ENCODE measurements around the gene IGFN1. TPM values are rescaled to one million over a fixed set of nuclear protein-coding genes. Genes with fewer than 3 reads are reported as not detected.

IGFN1 gene
- 2.8 TPM for total RNA-seq
- not detected for polyA plus RNA-seq (ENCODE audit: insufficient read depth, low read depth, low replicate concordance)
- long read RNA-seq, donor 1, result 0 reads
- long read RNA-seq, donor 2, result 0 reads
- long read RNA-seq, donor 3, result 0 reads
- long read RNA-seq, donor 4, result 0 reads
- long read RNA-seq, donor 5, result 0 reads
- long read RNA-seq, donor 6, result 0 reads
- long read RNA-seq, donor 7, result 0 reads
- long read RNA-seq, donor 8, result 0 reads
- long read RNA-seq, donor 9, result 0 reads
- long read RNA-seq, donor 10, result 0 reads

DNA sequence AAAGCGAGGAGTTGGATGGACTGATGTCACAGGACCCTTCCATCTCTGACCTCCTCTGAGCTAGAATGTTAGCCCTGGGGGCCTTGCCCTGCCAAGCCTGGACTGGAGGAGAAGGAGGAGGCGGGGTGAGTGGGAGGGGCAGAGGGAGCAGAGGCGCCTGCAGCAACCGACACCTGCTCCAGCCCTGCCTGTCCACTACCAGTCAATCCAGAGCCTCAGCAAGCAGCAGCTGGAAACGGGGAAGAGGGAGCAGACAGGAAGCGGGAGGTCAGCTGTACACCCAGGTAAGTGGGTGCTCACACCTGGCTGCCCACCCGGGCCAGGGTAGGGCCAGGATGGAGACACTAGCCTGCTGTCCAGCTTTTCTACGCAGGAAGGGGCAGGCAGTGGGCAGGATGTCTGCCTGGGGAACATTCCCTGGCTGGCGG is at the start of gene IGFN1:
IGFN1 (plus strand) TSS at position 201 of the 428 bp plus-strand sequence. CDS start 2,470 bp downstream, outside the sequence.
- FAIRE-seq, result no peak

DNA sequence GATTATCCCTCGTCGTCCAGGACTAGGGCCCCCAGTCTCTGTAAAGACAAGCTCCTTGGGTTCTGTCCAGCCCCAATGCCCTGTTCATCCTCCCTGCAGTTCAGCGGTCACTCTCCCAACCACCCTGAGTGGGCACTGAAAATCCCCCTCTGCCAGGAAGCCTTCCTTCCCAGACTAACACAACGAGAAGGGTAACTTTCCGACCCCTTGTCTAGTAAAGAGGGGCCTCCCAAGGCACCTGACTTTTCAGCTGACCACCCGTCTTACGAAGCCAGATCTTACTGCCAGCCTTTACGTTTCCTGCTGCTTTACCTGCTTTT is 49.7 kb upstream of the IGFN1 start:
- H3K4me3 ChIP-seq (ENCODE audit: low read length in 3 of 3), result no peak overlapping the region
- H3K4me1 ChIP-seq (ENCODE audit: control insufficient read depth in 2 of 3, insufficient read depth in 2 of 3, low read depth in 1 of 3, low read length in 3 of 3), result no peaks in the 10 kb centered on the region
- no peaks in the 10 kb centered on the region for H3K27me3 ChIP-seq (ENCODE audit: control insufficient read depth, insufficient read depth, low read length)
- FAIRE-seq (no peak), DNase-seq (no peak)
- H3K27ac ChIP-seq (ENCODE audit: low read depth in 2 of 2, low read length in 2 of 2), result no peak overlapping the region
- H3K9ac ChIP-seq (ENCODE audit: low read length in 3 of 3), result no peak overlapping the region
- H3K36me3 ChIP-seq (ENCODE audit: control insufficient read depth in 2 of 3, insufficient read depth in 3 of 3, low read length in 3 of 3), result peaks cover 2 to 55% (median 34%) of the 10 kb centered on the region in 3 donors
- TF ChIP-seq, protein P1, sequence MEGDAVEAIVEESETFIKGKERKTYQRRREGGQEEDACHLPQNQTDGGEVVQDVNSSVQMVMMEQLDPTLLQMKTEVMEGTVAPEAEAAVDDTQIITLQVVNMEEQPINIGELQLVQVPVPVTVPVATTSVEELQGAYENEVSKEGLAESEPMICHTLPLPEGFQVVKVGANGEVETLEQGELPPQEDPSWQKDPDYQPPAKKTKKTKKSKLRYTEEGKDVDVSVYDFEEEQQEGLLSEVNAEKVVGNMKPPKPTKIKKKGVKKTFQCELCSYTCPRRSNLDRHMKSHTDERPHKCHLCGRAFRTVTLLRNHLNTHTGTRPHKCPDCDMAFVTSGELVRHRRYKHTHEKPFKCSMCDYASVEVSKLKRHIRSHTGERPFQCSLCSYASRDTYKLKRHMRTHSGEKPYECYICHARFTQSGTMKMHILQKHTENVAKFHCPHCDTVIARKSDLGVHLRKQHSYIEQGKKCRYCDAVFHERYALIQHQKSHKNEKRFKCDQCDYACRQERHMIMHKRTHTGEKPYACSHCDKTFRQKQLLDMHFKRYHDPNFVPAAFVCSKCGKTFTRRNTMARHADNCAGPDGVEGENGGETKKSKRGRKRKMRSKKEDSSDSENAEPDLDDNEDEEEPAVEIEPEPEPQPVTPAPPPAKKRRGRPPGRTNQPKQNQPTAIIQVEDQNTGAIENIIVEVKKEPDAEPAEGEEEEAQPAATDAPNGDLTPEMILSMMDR (IDR thresholded peaks at IDR 0.05; ENCODE audit: borderline replicate concordance, extremely low read depth, insufficient read depth), result no peak
- no peaks in the 10 kb centered on the region for H3K9me3 ChIP-seq (ENCODE audit: control insufficient read depth in 2 of 3, insufficient read depth in 1 of 3, low read length in 3 of 3)
- intact Hi-C loops (cut with DNase I), result no loop called here

More for the DNA sequence above, at the start of gene IGFN1:
- Histone ChIP-seq H3K27me3 (ENCODE audit: control insufficient read depth, insufficient read depth, low read length) (no peaks in the 10 kb centered on the region), H3K4me1 (ENCODE audit: control insufficient read depth in 2 of 3, insufficient read depth in 2 of 3, low read depth in 1 of 3, low read length in 3 of 3) (no peaks in the 10 kb centered on the region), H3K9ac (ENCODE audit: low read length in 3 of 3) (no peak within 1 kb of the TSS), H3K36me3 (ENCODE audit: control insufficient read depth in 2 of 3, insufficient read depth in 3 of 3, low read length in 3 of 3) (no peaks in the 10 kb centered on the region), H3K9me3 (ENCODE audit: control insufficient read depth in 2 of 3, insufficient read depth in 1 of 3, low read length in 3 of 3) (no peaks in the 10 kb centered on the region), H3K4me3 (ENCODE audit: low read length in 3 of 3) (no peak within 1 kb of the TSS), H3K27ac (ENCODE audit: low read depth in 2 of 2, low read length in 2 of 2) (no peak within 1 kb of the TSS)
- intact Hi-C loops (cut with DNase I), result no loop called here
- TF ChIP-seq, protein P1 (IDR thresholded peaks at IDR 0.05; ENCODE audit: borderline replicate concordance, extremely low read depth, insufficient read depth), result no peak
- peak; percentile 49 to 67 (median 59) for DNase-seq

GRCh38 chr1:201141418-201141817 is 49.2 kb upstream of the IGFN1 start:
- Histone ChIP-seq H3K27ac (ENCODE audit: low read depth in 2 of 2, low read length in 2 of 2) (no peak overlapping the region), H3K27me3 (ENCODE audit: control insufficient read depth, insufficient read depth, low read length) (no peaks in the 10 kb centered on the region), H3K9ac (ENCODE audit: low read length in 3 of 3) (no peak overlapping the region), H3K36me3 (ENCODE audit: control insufficient read depth in 2 of 3, insufficient read depth in 3 of 3, low read length in 3 of 3) (peaks cover 3 to 60% (median 32%) of the 10 kb centered on the region in 3 donors), H3K4me1 (ENCODE audit: control insufficient read depth in 2 of 3, insufficient read depth in 2 of 3, low read depth in 1 of 3, low read length in 3 of 3) (no peaks in the 10 kb centered on the region), H3K4me3 (ENCODE audit: low read length in 3 of 3) (no peak overlapping the region), H3K9me3 (ENCODE audit: control insufficient read depth in 2 of 3, insufficient read depth in 1 of 3, low read length in 3 of 3) (no peaks in the 10 kb centered on the region)
- peak in 1 of 5 donors; percentile 12 for DNase-seq
- TF ChIP-seq, protein P1 (IDR thresholded peaks at IDR 0.05; ENCODE audit: borderline replicate concordance, extremely low read depth, insufficient read depth), result no peak
- no peak for FAIRE-seq
- intact Hi-C loops (cut with DNase I), result no loop called here
